ENCODE measurements around the gene RFC2. TPM values are rescaled to one million over a fixed set of nuclear protein-coding genes. Genes with fewer than 3 reads are reported as not detected.

Gene RFC2
- total and polyA plus RNA-seq, 10 of the 15 experiments (the other 5 are each of a cell fraction or from before 2014, with no cell fraction given): 25.8 to 145 (median 90.9) TPM

- WGBS (ENCODE audit: insufficient coverage, insufficient replicate concordance, low lambda C conversion rate, missing lambda C conversion rate): 17% methylated on average over 23 of the region's 23 CpGs
- no TSS peak for BruUV-seq (replicated peaks)
- DNase-seq (ENCODE audit: low read depth, low spot score) (no peak), ATAC-seq (peak; percentile 35), FAIRE-seq (peak; percentile 7)
- Histone ChIP-seq H4K20me1 (ENCODE audit: control insufficient read depth, insufficient read depth) (no peaks in the 10 kb centered on the region), H3K4me3 (peak overlapping the region; percentile 44; the same call in 1 of the 2 replicates), H3K79me2 (ENCODE audit: control insufficient read depth, insufficient read depth, low read length) (peaks cover 23% of the 10 kb centered on the region), H3K4me1 (ENCODE audit: control insufficient read depth, insufficient read depth, low read length) (peaks cover 36% of the 10 kb centered on the region), H3K27me3 (replicated peaks in 1 of 2; ENCODE audit: control insufficient read depth in 2 of 2, insufficient read depth in 2 of 2, low read length in 1 of 2) (no peaks in the 10 kb centered on the region), H3K9ac (ENCODE audit: control insufficient read depth, insufficient read depth, low read length) (no peak overlapping the region), H2AFZ (ENCODE audit: control insufficient read depth, low read depth, low read length) (peak overlapping the region; percentile 49), H3K4me2 (ENCODE audit: control insufficient read depth, insufficient read depth) (peak overlapping the region; percentile 46), H3K9me3 (replicated peaks; ENCODE audit: control insufficient read depth, insufficient read depth, low read length) (no peaks in the 10 kb centered on the region), H3K27ac (ENCODE audit: control insufficient read depth, insufficient read depth) (0 out of 2 replicates have a peak overlapping the region, but pooled peaks have one; percentile 7), H3K36me3 (ENCODE audit: control insufficient read depth in 2 of 2, insufficient read depth in 2 of 2, low read length in 1 of 2) (no peaks in the 10 kb centered on the region; a peak in 1 of 4 replicates)
- intact Hi-C loops (cut with micrococcal nuclease; ENCODE audit: unreplicated experiment): loop anchor here (1.0 to 5.0 kb wide), 3 partner anchors 62 to 195 kb away; partner anchors contain the start of gene CLIP2
- POLR2A ChIA-PET: interaction anchor here (0.6 to 3.1 kb wide), 9 partner anchors 11 to 195 kb away, joined by 3 to 18 read pairs (median 3); no protein-coding TSS in a partner anchor
- in situ Hi-C loops (cut with MboI): loop anchor here (5.0 kb wide), 2 partner anchors 81 to 196 kb away; partner anchors contain the start of gene CLIP2
- SMC1A ChIA-PET (ENCODE audit: uncharacterized antibody, unreplicated experiment): interaction anchor here (0.6 to 6.0 kb wide), 34 partner anchors 9 to 214 kb away, joined by 3 to 86 read pairs (median 4); no protein-coding TSS in a partner anchor
- CTCF ChIA-PET: interaction anchor here (0.6 to 11.9 kb wide), 52 partner anchors 8 to 463 kb away, joined by 3 to 190 read pairs (median 6); partner anchors contain the start of genes CLIP2 and RFC2
- RAD21 ChIA-PET (ENCODE audit: unreplicated experiment): interaction anchor here (0.6 to 9.6 kb wide), 38 partner anchors 11 to 360 kb away, joined by 3 to 127 read pairs (median 5); partner anchors contain the start of genes EIF4H and RFC2
- no peak for TF ChIP-seq KAT2A (conservative IDR thresholded peaks at IDR 0.05; ENCODE audit: control insufficient read depth, low read depth, low read length)
- peak; percentile 61; the same call in 1 of the 2 replicates for TF ChIP-seq GATAD2B (conservative IDR thresholded peaks at IDR 0.05; ENCODE audit: low read depth)
- TF ChIP-seq, protein P1, sequence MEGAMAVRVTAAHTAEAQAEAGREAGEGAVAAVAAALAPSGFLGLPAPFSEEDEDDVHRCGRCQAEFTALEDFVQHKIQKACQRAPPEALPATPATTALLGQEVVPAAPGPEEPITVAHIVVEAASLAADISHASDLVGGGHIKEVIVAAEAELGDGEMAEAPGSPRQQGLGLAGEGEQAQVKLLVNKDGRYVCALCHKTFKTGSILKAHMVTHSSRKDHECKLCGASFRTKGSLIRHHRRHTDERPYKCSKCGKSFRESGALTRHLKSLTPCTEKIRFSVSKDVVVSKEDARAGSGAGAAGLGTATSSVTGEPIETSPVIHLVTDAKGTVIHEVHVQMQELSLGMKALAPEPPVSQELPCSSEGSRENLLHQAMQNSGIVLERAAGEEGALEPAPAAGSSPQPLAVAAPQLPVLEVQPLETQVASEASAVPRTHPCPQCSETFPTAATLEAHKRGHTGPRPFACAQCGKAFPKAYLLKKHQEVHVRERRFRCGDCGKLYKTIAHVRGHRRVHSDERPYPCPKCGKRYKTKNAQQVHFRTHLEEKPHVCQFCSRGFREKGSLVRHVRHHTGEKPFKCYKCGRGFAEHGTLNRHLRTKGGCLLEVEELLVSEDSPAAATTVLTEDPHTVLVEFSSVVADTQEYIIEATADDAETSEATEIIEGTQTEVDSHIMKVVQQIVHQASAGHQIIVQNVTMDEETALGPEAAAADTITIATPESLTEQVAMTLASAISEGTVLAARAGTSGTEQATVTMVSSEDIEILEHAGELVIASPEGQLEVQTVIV (IDR thresholded peaks at IDR 0.05; ENCODE audit: borderline replicate concordance, partially characterized antibody): no peak
- peak; percentile 65; the same call in 1 of the 2 replicates for TF ChIP-seq ZNF207 (IDR thresholded peaks at IDR 0.05; ENCODE audit: borderline replicate concordance)
- no peak; the same call in 1 of the 2 replicates for TF ChIP-seq NR2F1 (conservative IDR thresholded peaks at IDR 0.05)
- no peak for TF ChIP-seq IRF5 (IDR thresholded peaks at IDR 0.05; ENCODE audit: borderline replicate concordance)
- TF ChIP-seq, protein P2, sequence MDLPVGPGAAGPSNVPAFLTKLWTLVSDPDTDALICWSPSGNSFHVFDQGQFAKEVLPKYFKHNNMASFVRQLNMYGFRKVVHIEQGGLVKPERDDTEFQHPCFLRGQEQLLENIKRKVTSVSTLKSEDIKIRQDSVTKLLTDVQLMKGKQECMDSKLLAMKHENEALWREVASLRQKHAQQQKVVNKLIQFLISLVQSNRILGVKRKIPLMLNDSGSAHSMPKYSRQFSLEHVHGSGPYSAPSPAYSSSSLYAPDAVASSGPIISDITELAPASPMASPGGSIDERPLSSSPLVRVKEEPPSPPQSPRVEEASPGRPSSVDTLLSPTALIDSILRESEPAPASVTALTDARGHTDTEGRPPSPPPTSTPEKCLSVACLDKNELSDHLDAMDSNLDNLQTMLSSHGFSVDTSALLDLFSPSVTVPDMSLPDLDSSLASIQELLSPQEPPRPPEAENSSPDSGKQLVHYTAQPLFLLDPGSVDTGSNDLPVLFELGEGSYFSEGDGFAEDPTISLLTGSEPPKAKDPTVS (IDR thresholded peaks at IDR 0.05; ENCODE audit: low read depth, low read length): no peak
- no peak for TF ChIP-seq ZZZ3 (IDR thresholded peaks at IDR 0.05; ENCODE audit: control insufficient read depth, insufficient read length, low read depth)
- TF ChIP-seq ASH2L (IDR thresholded peaks at IDR 0.05; ENCODE audit: borderline replicate concordance, low read depth): no peak
- TF ChIP-seq CHD1 (IDR thresholded peaks at IDR 0.05; ENCODE audit: low read depth, low read length): no peak
- TF ChIP-seq RCOR1 (conservative IDR thresholded peaks at IDR 0.05; ENCODE audit: low read depth, low read length): no peak
- TF ChIP-seq SRF (IDR thresholded peaks at IDR 0.05; ENCODE audit: low read depth in 2 of 2, low read length in 2 of 2): no peak
- TF ChIP-seq BCLAF1 (IDR thresholded peaks at IDR 0.05): no peak
- no peak for TF ChIP-seq ZBED1 (IDR thresholded peaks at IDR 0.05; ENCODE audit: borderline replicate concordance)
Observed at GRCh38 chr7:74206589-74207120, 47.5 kb downstream of the RFC2 start.
